Muscle layer of colon (tissue), 2 donors: ENCODE measurements around the gene SSX7.
"Not testable (repeated sequence)": the region's sequence is repeated elsewhere in the genome, so short reads cannot be mapped to it uniquely, and the experiment has no call there.

Experiments
- H3K27ac ChIP-seq: one replicate; pipeline ENCODE4 v1.7.0; 2013; ENCODE audit warnings: low read depth, mild to moderate bottlenecking, low read length, moderate library complexity
- H3K27me3 ChIP-seq, 2 donors: one replicate each; pipeline ENCODE4 v1.7.0; 2013; ENCODE audit warnings: low read length in 2 of 2, mild to moderate bottlenecking in 2 of 2; ENCODE audit not compliant: insufficient read depth in 2 of 2, control insufficient read depth in 1 of 2
- H3K36me3 ChIP-seq: one replicate; pipeline ENCODE4 v1.7.0; 2013; ENCODE audit warnings: mild to moderate bottlenecking, low read length; ENCODE audit not compliant: insufficient read depth
- H3K4me1 ChIP-seq: one replicate; pipeline ENCODE4 v1.7.0; 2013; ENCODE audit warnings: mild to moderate bottlenecking, low read length; ENCODE audit not compliant: insufficient read depth
- H3K4me3 ChIP-seq, 2 donors: one replicate each; pipeline ENCODE4 v1.7.0; 2013; ENCODE audit warnings: low read length in 2 of 2, low read depth in 1 of 2, mild to moderate bottlenecking in 1 of 2, moderate library complexity in 1 of 2
- H3K9ac ChIP-seq: one replicate; pipeline ENCODE4 v1.7.0; 2013; ENCODE audit warnings: low read length
- H3K9me3 ChIP-seq: one replicate; pipeline ENCODE4 v1.7.0; 2013; ENCODE audit warnings: mild to moderate bottlenecking, low read length
- donor health status: abdominal sarcoma.
- donor health status: Adenocarcinoma of cecum.

SSX7 gene

GRCh38 chrX:52654800-52655199, at the start of gene SSX7:
Gene SSX7, minus strand, starts transcription at chrX:52654900. Its CDS starts 1,428 bp downstream, at chrX:52653472.
- not testable (repeated sequence) for H3K9ac ChIP-seq, H3K4me3 ChIP-seq, H3K36me3 ChIP-seq, H3K4me1 ChIP-seq, H3K27ac ChIP-seq, H3K27me3 ChIP-seq, H3K9me3 ChIP-seq

GRCh38 chrX:52692034-52692433, 37.3 kb upstream of the SSX7 start:
- H3K27me3 ChIP-seq, H3K9me3 ChIP-seq, H3K9ac ChIP-seq, H3K4me3 ChIP-seq, H3K4me1 ChIP-seq, H3K27ac ChIP-seq, H3K36me3 ChIP-seq: not testable (repeated sequence)

GRCh38 chrX:52662218-52662617, 7.5 kb upstream of the SSX7 start:
- H3K36me3 ChIP-seq, H3K9me3 ChIP-seq, H3K9ac ChIP-seq, H3K4me3 ChIP-seq, H3K27me3 ChIP-seq, H3K4me1 ChIP-seq, H3K27ac ChIP-seq: not testable (repeated sequence)

- not testable (repeated sequence) for H3K27ac ChIP-seq, H3K9ac ChIP-seq
These were observed 775 bp upstream of the SSX7 start for GRCh38 chrX:52655475-52655874.

GRCh38 chrX:52650676-52651075, 4.0 kb downstream of the SSX7 start:
- not testable (repeated sequence) for H3K36me3 ChIP-seq, H3K9me3 ChIP-seq, H3K27me3 ChIP-seq, H3K4me3 ChIP-seq, H3K4me1 ChIP-seq, H3K27ac ChIP-seq, H3K9ac ChIP-seq

More at GRCh38 chrX:52655475-52655874, 775 bp upstream of the SSX7 start:
- H3K27me3 ChIP-seq, H3K4me3 ChIP-seq, H3K4me1 ChIP-seq, H3K9me3 ChIP-seq, H3K36me3 ChIP-seq: not testable (repeated sequence)

- H3K27me3 ChIP-seq, H3K4me1 ChIP-seq: not testable (repeated sequence)
These were observed 5.7 kb downstream of the SSX7 start for GRCh38 chrX:52648956-52649355.

GRCh38 chrX:52628483-52628882, 26.2 kb downstream of the SSX7 start:
- H3K4me1 ChIP-seq, H3K27me3 ChIP-seq, H3K36me3 ChIP-seq, H3K4me3 ChIP-seq, H3K9ac ChIP-seq, H3K27ac ChIP-seq, H3K9me3 ChIP-seq: not testable (repeated sequence)

More at GRCh38 chrX:52648956-52649355, 5.7 kb downstream of the SSX7 start:
- not testable (repeated sequence) for H3K4me3 ChIP-seq, H3K27ac ChIP-seq, H3K36me3 ChIP-seq, H3K9ac ChIP-seq, H3K9me3 ChIP-seq

GRCh38 chrX:52620661-52621060, 34.0 kb downstream of the SSX7 start:
- H3K9me3 ChIP-seq, H3K27me3 ChIP-seq, H3K4me1 ChIP-seq, H3K9ac ChIP-seq, H3K27ac ChIP-seq, H3K4me3 ChIP-seq, H3K36me3 ChIP-seq: not testable (repeated sequence)

- H3K27ac ChIP-seq: no peak overlapping the region
- no peaks in the 10 kb centered on the region for H3K9me3 ChIP-seq
- H3K27me3 ChIP-seq: no peaks in the 10 kb centered on the region
- H3K36me3 ChIP-seq: no peaks in the 10 kb centered on the region
- H3K9ac ChIP-seq: no peak overlapping the region
- H3K4me3 ChIP-seq: no peak overlapping the region
- H3K4me1 ChIP-seq: no peaks in the 10 kb centered on the region
These were observed 45.7 kb downstream of the SSX7 start for GRCh38 chrX:52608961-52609360.

GRCh38 chrX:52603151-52603550, 51.5 kb downstream of the SSX7 start:
- not testable (repeated sequence) for H3K4me1 ChIP-seq, H3K36me3 ChIP-seq, H3K4me3 ChIP-seq, H3K27ac ChIP-seq, H3K27me3 ChIP-seq, H3K9me3 ChIP-seq, H3K9ac ChIP-seq

GRCh38 chrX:52598886-52599285, 55.8 kb downstream of the SSX7 start:
- no peaks in the 10 kb centered on the region for H3K4me1 ChIP-seq
- H3K27me3 ChIP-seq: peaks cover 0 to 9% of the 10 kb centered on the region in 2 donors
- no peaks in the 10 kb centered on the region for H3K9me3 ChIP-seq
- no peak overlapping the region for H3K27ac ChIP-seq
- H3K4me3 ChIP-seq: no peak overlapping the region
- H3K36me3 ChIP-seq: no peaks in the 10 kb centered on the region
- no peak overlapping the region for H3K9ac ChIP-seq

GRCh38 chrX:52594658-52595057, 60.0 kb downstream of the SSX7 start:
- Histone ChIP-seq H3K27ac (no peak overlapping the region), H3K9me3 (no peaks in the 10 kb centered on the region), H3K4me3 (no peak overlapping the region), H3K36me3 (no peaks in the 10 kb centered on the region), H3K27me3 (peaks cover 0 to 11% of the 10 kb centered on the region in 2 donors), H3K9ac (no peak overlapping the region), H3K4me1 (no peaks in the 10 kb centered on the region)
